22Rv1 (cell line): ENCODE data around the gene TRIM72.

Source experiments
- ZFX ChIP-seq: fragments of 450-650 bp; IDR thresholded peaks from 2 replicates; pipeline ENCODE4 v1.6.1; 2017; ENCODE audit warnings: antibody characterized with exemption, borderline replicate concordance
- TF ChIP-seq, protein P1 (sequence below): fragments of 450-650 bp; IDR thresholded peaks from 2 replicates; pipeline ENCODE4 v1.5.1; 2017; ENCODE audit warnings: mild to moderate bottlenecking

GRCh38 chr16:31185339-31185738 is 28.6 kb upstream of the TRIM72 start:
- TF ChIP-seq, protein P1, sequence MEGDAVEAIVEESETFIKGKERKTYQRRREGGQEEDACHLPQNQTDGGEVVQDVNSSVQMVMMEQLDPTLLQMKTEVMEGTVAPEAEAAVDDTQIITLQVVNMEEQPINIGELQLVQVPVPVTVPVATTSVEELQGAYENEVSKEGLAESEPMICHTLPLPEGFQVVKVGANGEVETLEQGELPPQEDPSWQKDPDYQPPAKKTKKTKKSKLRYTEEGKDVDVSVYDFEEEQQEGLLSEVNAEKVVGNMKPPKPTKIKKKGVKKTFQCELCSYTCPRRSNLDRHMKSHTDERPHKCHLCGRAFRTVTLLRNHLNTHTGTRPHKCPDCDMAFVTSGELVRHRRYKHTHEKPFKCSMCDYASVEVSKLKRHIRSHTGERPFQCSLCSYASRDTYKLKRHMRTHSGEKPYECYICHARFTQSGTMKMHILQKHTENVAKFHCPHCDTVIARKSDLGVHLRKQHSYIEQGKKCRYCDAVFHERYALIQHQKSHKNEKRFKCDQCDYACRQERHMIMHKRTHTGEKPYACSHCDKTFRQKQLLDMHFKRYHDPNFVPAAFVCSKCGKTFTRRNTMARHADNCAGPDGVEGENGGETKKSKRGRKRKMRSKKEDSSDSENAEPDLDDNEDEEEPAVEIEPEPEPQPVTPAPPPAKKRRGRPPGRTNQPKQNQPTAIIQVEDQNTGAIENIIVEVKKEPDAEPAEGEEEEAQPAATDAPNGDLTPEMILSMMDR: no peak
- no peak for TF ChIP-seq ZFX
